Neural cell (in vitro differentiated cells): ENCODE measurements around the gene HTR2B.

Experiments
- MXI1 ChIP-seq: fragments of 450-650 bp; conservative IDR thresholded peaks from 2 replicates; pipeline ENCODE4 v1.6.1; 2014; ENCODE audit warnings: antibody characterized with exemption, mild to moderate bottlenecking; ENCODE audit not compliant: poor library complexity, severe bottlenecking
- POLR2AphosphoS5 ChIP-seq: IDR thresholded peaks from 2 replicates; pipeline ENCODE4 v1.6.1; 2012
- RAD21 ChIP-seq: fragments of 450-650 bp; conservative IDR thresholded peaks from 2 replicates; pipeline ENCODE4 v1.6.1; 2014; ENCODE audit warnings: antibody characterized with exemption, mild to moderate bottlenecking, moderate library complexity
- TF ChIP-seq, protein P1 (sequence below): fragments of 450-650 bp; IDR thresholded peaks from 2 replicates; pipeline ENCODE4 v1.5.1; 2014; ENCODE audit warnings: antibody characterized with exemption, mild to moderate bottlenecking, moderate library complexity; ENCODE audit not compliant: poor library complexity, severe bottlenecking

DNA sequence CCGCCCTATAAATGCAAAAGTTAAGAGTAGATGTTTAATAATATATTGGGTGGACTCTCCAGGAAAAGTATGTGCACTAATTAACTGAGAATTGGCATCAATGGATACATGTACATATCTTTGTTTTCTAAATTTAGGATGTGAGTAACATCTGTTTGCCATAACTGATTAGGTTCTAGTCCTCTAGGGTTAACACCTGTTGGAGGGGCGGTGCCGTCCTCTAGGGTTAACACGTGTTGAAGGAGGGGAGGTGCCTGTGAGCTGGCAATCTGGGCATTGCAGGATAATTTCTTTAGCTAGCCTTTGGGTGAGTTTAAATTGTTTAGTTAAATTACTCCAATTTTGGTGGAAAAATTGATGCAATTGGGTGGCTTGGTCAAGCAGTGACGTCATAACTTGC is 30.9 kb downstream of the HTR2B start:
- TF ChIP-seq, protein P1, sequence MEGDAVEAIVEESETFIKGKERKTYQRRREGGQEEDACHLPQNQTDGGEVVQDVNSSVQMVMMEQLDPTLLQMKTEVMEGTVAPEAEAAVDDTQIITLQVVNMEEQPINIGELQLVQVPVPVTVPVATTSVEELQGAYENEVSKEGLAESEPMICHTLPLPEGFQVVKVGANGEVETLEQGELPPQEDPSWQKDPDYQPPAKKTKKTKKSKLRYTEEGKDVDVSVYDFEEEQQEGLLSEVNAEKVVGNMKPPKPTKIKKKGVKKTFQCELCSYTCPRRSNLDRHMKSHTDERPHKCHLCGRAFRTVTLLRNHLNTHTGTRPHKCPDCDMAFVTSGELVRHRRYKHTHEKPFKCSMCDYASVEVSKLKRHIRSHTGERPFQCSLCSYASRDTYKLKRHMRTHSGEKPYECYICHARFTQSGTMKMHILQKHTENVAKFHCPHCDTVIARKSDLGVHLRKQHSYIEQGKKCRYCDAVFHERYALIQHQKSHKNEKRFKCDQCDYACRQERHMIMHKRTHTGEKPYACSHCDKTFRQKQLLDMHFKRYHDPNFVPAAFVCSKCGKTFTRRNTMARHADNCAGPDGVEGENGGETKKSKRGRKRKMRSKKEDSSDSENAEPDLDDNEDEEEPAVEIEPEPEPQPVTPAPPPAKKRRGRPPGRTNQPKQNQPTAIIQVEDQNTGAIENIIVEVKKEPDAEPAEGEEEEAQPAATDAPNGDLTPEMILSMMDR: no peak
- TF ChIP-seq POLR2AphosphoS5 (no peak), RAD21 (no peak), MXI1 (no peak)
